Astrocyte of the cerebellum (primary cell): Measurements from ENCODE around the gene RAB3C.

Experiments used
- DNase-seq: peaks from one replicate; pipeline ENCODE4 v3.0.0-alpha.2; 2011; ENCODE audit warnings: low read depth
- H3K4me3 ChIP-seq: 2 replicates; pipeline ENCODE4 v1.5.1; 2011; ENCODE audit warnings: mild to moderate bottlenecking, low read depth, low read length, moderate library complexity
- CTCF ChIP-seq: IDR thresholded peaks from 2 replicates; pipeline ENCODE4 v1.5.1; 2012; ENCODE audit warnings: low read length, low read depth, moderate library complexity, mild to moderate bottlenecking; ENCODE audit errors: missing control alignments
- in situ Hi-C: cut with HindIII; loops from 2 replicates; pipeline ENCODE4 v1.10.0; 2017; ENCODE audit warnings: low sequenced_read_pairs

Gene RAB3C

GRCh38 chr5:58750036-58750435, 167.2 kb downstream of the RAB3C start:
- no peak overlapping the region for H3K4me3 ChIP-seq
- in situ Hi-C loops, result no loop called here
- TF ChIP-seq CTCF, result no peak
- no peak for DNase-seq

- no peak overlapping the region for H3K4me3 ChIP-seq
- DNase-seq, result no peak
- in situ Hi-C loops, result no loop called here
- TF ChIP-seq CTCF, result no peak
These were observed 168.5 kb downstream of the RAB3C start for GRCh38 chr5:58751222-58751837.

GRCh38 chr5:58752104-58752503, 169.2 kb downstream of the RAB3C start:
- no peak for DNase-seq
- TF ChIP-seq CTCF, result no peak
- no peak overlapping the region for H3K4me3 ChIP-seq
- in situ Hi-C loops, result no loop called here

GRCh38 chr5:58753446-58753845, 170.6 kb downstream of the RAB3C start:
- in situ Hi-C loops, result no loop called here
- no peak for TF ChIP-seq CTCF
- no peak overlapping the region for H3K4me3 ChIP-seq
- DNase-seq, result no peak

GRCh38 chr5:58754250-58754649, 171.4 kb downstream of the RAB3C start:
- TF ChIP-seq CTCF, result no peak
- no peak overlapping the region for H3K4me3 ChIP-seq
- no peak for DNase-seq
- in situ Hi-C loops, result no loop called here

- TF ChIP-seq CTCF, result no peak
- no peak for DNase-seq
- in situ Hi-C loops, result no loop called here
- H3K4me3 ChIP-seq, result no peak overlapping the region
These were observed 172.5 kb downstream of the RAB3C start for GRCh38 chr5:58755397-58755796.

- no peak for DNase-seq
- in situ Hi-C loops, result no loop called here
- H3K4me3 ChIP-seq, result no peak overlapping the region
- TF ChIP-seq CTCF, result no peak
These were observed 176.9 kb downstream of the RAB3C start for GRCh38 chr5:58759745-58760144.
